Measurements from ENCODE around the gene PSMA2.

DNA sequence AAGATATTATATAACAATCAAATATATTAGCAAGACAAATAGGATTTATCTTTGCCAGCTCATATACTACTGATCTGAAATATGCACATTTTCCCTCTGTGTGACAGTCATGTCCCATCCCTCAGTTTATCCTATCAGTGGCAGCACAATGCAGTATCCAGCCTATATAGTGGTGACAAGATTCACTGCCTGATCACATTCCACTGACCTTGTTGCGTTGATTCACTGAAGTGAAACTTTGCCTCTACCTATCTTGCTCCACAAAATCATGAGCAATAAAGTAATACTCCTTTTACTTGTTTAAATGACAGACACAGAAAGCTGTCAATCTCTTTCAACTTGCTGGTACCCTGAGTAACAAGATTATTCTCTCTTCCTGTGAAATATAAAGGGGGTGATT is 6.3 kb downstream of the PSMA2 start:
- TF ChIP-seq POLR2A (IDR thresholded peaks at IDR 0.05; ENCODE audit: borderline replicate concordance, extremely low read depth, insufficient read depth, insufficient read length) (no peak), CTCF (IDR thresholded peaks at IDR 0.05 in 2 of 3, conservative IDR thresholded peaks at IDR 0.05 in 1 of 3; ENCODE audit: borderline replicate concordance in 1 of 3, insufficient read depth in 1 of 3, low read depth in 2 of 3, low read length in 2 of 3) (no peak), FOSL1 (IDR thresholded peaks at IDR 0.05; ENCODE audit: low read depth) (no peak), SIN3A (IDR thresholded peaks at IDR 0.05; ENCODE audit: low read depth) (no peak), EZH2 (IDR thresholded peaks at IDR 0.05) (no peak), POLR2AphosphoS5 (IDR thresholded peaks at IDR 0.05; ENCODE audit: low read depth, low read length) (no peak), REST (IDR thresholded peaks at IDR 0.05; ENCODE audit: low read depth) (no peak), MAX (IDR thresholded peaks at IDR 0.05) (no peak), EZH2phosphoT487 (IDR thresholded peaks at IDR 0.05; ENCODE audit: borderline replicate concordance) (no peak), ZNF274 (IDR thresholded peaks at IDR 0.05; ENCODE audit: low read depth, low read length) (no peak), SRF (IDR thresholded peaks at IDR 0.05; ENCODE audit: low read depth) (no peak), CEBPB (IDR thresholded peaks at IDR 0.05; ENCODE audit: low read depth) (no peak), SP1 (IDR thresholded peaks at IDR 0.05; ENCODE audit: low read depth) (no peak)
- TF ChIP-seq, protein P1, sequence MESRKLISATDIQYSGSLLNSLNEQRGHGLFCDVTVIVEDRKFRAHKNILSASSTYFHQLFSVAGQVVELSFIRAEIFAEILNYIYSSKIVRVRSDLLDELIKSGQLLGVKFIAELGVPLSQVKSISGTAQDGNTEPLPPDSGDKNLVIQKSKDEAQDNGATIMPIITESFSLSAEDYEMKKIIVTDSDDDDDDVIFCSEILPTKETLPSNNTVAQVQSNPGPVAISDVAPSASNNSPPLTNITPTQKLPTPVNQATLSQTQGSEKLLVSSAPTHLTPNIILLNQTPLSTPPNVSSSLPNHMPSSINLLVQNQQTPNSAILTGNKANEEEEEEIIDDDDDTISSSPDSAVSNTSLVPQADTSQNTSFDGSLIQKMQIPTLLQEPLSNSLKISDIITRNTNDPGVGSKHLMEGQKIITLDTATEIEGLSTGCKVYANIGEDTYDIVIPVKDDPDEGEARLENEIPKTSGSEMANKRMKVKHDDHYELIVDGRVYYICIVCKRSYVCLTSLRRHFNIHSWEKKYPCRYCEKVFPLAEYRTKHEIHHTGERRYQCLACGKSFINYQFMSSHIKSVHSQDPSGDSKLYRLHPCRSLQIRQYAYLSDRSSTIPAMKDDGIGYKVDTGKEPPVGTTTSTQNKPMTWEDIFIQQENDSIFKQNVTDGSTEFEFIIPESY (IDR thresholded peaks at IDR 0.05; ENCODE audit: extremely low read depth, insufficient replicate concordance, low read length), result no peak
